Ovary (tissue), 9 donors: Measurements from ENCODE around the gene GPR132. TPM values are rescaled to one million over a fixed set of nuclear protein-coding genes. Genes with fewer than 3 reads are reported as not detected.

Source experiments
- DNase-seq, 5 donors: peaks; one replicate each; pipeline ENCODE4 v3.0.0-alpha.2; 2019 to 2020
- H3K27ac ChIP-seq, 2 donors: fragments of 200-600 bp; one replicate each; pipeline versions ENCODE4 v1.5.1 to v1.8.0; 2019 to 2022
- H3K27me3 ChIP-seq: fragments of 200-600 bp; one replicate; pipeline ENCODE4 v1.8.0; 2022
- H3K36me3 ChIP-seq: fragments of 200-600 bp; sonication (generic); one replicate; pipeline ENCODE4 v1.5.1; 2019
- H3K4me1 ChIP-seq: one replicate; pipeline ENCODE4 v1.8.1; 2013; ENCODE audit warnings: mild to moderate bottlenecking, moderate library complexity; ENCODE audit not compliant: insufficient read depth
- H3K4me3 ChIP-seq: fragments of 200-600 bp; sonication (generic); one replicate; pipeline ENCODE4 v1.5.1; 2017
- H3K9me3 ChIP-seq, 2 donors: fragments of 200-600 bp in 1 of 2; sonication (generic) in 1 of 2; one replicate each; pipeline versions ENCODE4 v1.5.1 to v1.8.1; 2013 to 2019; ENCODE audit warnings: mild to moderate bottlenecking in 1 of 2, moderate library complexity in 1 of 2
- EP300 ChIP-seq: sonication (generic); formaldehyde crosslinking; IDR thresholded peaks from one replicate; pipeline ENCODE4 v1.6.1; 2017; ENCODE audit warnings: antibody characterized with exemption
- POLR2A ChIP-seq: fragments of 450-650 bp; IDR thresholded peaks from one replicate; pipeline ENCODE4 v1.6.1; 2017; ENCODE audit warnings: antibody characterized with exemption, mild to moderate bottlenecking, moderate library complexity
- WGBS, 3 donors: extraction: QIAGEN DNeasy Blood & Tissue Kit in 1 of 3; methylation state at CpG; one replicate each; pipeline versions ENCODE4 v1.1.5 to v1.1.7; 2013 to 2017; 5-methylcytosine and 5-hydroxymethylcytosine counted together
- intact Hi-C, 4 donors: fragments of 100-400 bp; cut with DNase I; formaldehyde crosslinking; loops; one replicate each; pipeline versions ENCODE4 v1.11.0 to v1.15.1; 2022 to 2023
- polyA plus RNA-seq, 2 donors: library from polyadenylated mRNA; stranded (reverse); fragments of 200-250 nt in 1 of 2; fragments of 350-450 nt in 1 of 2; fragmentation: Illumina TruSeq in 1 of 2; extraction: RNeasy Lipid Tissue Mini Kit (QIAGEN cat#74804) in 1 of 2; gene quantifications; one replicate each; pipeline ENCODE4 v1.2.3, GENCODE V29; 2013 to 2014
- total RNA-seq, 7 donors: library from RNA; depleted of rRNA in 2 of 7; stranded (reverse); fragments of >200 nt in 2 of 7; fragmentation: NEBNext Ultra II Directional in 3 of 7; extraction: Animal tissue kit (Norgen Biotek cat#: 25700) in 3 of 7; gene quantifications; one replicate each; pipeline versions ENCODE4 v1.1.0 to v1.2.4, GENCODE V29; 2016 to 2023
- TF ChIP-seq, protein P1 (sequence below), 3 donors: fragments of 450-650 bp in 2 of 3; fragments of 200-600 bp in 1 of 3; IDR thresholded peaks; one replicate each; pipeline versions ENCODE4 v1.5.1 to v1.8.0; 2016 to 2022; ENCODE audit warnings: antibody characterized with exemption in 3 of 3, mild to moderate bottlenecking in 1 of 3
- donor health status: DM: no; HTN: no; CAD: no; lungs with moderate emphysema.
- donor health status: DM: no; HTN: no; CAD: no.
- donor health status: Bipolar disorder and iron deficiency.
- donor health status: DM: yes; HTN: yes; CAD: no.
- donor health status: DM: no; HTN: no; CAD: no.
- donor health status: DM: yes; HTN: yes; CAD: no.

Gene GPR132
- total and polyA plus RNA-seq, 9 donors: 0.27 to 2.0 (median 0.73) TPM

DNA sequence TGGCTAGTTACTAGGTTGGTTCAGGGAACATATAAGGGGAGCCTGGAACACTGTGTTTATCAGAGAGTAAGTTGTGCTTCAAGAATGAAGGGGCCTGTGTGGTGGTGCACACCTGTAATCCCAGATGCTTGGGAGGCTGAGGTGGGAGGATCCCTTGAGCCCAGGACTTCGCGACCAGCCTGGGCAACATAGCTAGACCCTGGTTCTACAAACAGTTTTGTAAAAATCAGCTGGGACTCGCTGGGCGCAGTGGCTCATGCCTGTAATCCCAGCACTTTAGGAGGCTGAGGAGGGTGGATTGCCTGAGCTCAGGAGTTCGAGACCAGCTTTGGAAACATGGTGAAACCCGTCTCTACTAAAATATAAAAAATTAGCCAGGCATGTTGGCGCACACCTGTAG lies 42.1 kb upstream of the GPR132 start:
- DNase-seq: no peak
- 88 to 91% (median 91%) methylated on average over 7 of the region's 7 CpGs for WGBS, 3 donors
- Histone ChIP-seq H3K4me3 (no peak overlapping the region), H3K27ac (no peak overlapping the region), H3K9me3 (no peaks in the 10 kb centered on the region), H3K4me1 (no peaks in the 10 kb centered on the region), H3K27me3 (no peaks in the 10 kb centered on the region), H3K36me3 (no peaks in the 10 kb centered on the region)
- intact Hi-C loops: no loop called here
- TF ChIP-seq POLR2A (no peak), EP300 (no peak)
- TF ChIP-seq, protein P1, sequence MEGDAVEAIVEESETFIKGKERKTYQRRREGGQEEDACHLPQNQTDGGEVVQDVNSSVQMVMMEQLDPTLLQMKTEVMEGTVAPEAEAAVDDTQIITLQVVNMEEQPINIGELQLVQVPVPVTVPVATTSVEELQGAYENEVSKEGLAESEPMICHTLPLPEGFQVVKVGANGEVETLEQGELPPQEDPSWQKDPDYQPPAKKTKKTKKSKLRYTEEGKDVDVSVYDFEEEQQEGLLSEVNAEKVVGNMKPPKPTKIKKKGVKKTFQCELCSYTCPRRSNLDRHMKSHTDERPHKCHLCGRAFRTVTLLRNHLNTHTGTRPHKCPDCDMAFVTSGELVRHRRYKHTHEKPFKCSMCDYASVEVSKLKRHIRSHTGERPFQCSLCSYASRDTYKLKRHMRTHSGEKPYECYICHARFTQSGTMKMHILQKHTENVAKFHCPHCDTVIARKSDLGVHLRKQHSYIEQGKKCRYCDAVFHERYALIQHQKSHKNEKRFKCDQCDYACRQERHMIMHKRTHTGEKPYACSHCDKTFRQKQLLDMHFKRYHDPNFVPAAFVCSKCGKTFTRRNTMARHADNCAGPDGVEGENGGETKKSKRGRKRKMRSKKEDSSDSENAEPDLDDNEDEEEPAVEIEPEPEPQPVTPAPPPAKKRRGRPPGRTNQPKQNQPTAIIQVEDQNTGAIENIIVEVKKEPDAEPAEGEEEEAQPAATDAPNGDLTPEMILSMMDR (IDR thresholded peaks at IDR 0.05): no peak

DNA sequence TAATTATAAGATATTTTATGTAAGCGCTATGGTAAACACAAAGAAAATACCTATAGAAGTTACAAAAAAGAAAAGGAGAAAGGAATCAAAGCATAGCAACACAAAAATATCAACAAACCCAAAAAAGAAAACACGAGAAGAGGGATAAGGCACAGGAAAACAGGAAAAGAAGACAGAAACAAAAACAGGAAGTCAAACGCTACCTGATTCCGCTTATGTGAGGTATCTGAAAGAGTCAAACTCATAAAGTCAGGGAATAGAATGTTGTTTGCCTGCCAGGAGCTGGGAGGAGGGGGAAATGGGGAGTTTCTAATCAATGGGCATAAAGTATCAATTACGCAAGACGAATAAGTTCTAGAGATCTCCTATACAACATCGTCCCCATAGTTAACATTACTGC lies 39.9 kb upstream of the GPR132 start:
- H3K27me3 ChIP-seq: no peaks in the 10 kb centered on the region
- H3K4me1 ChIP-seq: no peaks in the 10 kb centered on the region
- no peaks in the 10 kb centered on the region for H3K36me3 ChIP-seq
- H3K9me3 ChIP-seq: no peaks in the 10 kb centered on the region
- H3K4me3 ChIP-seq: no peak overlapping the region
- no peak overlapping the region for H3K27ac ChIP-seq
- TF ChIP-seq, protein P1 (IDR thresholded peaks at IDR 0.05): no peak
- TF ChIP-seq POLR2A: no peak
- TF ChIP-seq EP300: no peak
- DNase-seq: no peak
- intact Hi-C loops: no loop called here
- WGBS, 3 donors: 66 to 72% (median 67%) methylated on average over 7 of the region's 7 CpGs

DNA sequence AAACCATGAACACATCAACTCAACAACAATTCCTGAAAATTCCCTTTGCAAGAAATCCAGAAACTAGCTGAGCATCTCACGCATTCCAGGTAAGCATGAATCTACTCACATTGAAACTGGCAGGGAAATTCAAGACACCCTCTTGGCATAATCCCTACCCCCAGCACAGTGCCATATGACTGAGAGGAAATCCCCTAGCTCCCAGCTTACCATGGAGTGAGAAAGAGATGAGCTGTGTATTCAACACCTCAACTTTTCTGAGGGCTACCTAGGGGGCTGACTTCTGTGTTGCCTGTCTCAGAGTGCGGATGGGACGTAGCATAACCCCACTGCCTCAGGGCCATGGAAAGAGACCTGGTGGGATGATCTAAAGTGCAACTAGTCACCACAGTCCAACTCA lies 37.7 kb upstream of the GPR132 start:
- WGBS, 3 donors: 91 to 100% (median 94%) methylated on average over 3 of the region's 3 CpGs
- no peaks in the 10 kb centered on the region for H3K9me3 ChIP-seq
- H3K36me3 ChIP-seq: no peaks in the 10 kb centered on the region
- TF ChIP-seq, protein P1 (IDR thresholded peaks at IDR 0.05): no peak
- TF ChIP-seq POLR2A (no peak), EP300 (no peak)
- DNase-seq: no peak
- H3K27me3 ChIP-seq: no peaks in the 10 kb centered on the region
- no peak overlapping the region for H3K4me3 ChIP-seq
- intact Hi-C loops: no loop called here
- no peak overlapping the region for H3K27ac ChIP-seq
- H3K4me1 ChIP-seq: no peaks in the 10 kb centered on the region

DNA sequence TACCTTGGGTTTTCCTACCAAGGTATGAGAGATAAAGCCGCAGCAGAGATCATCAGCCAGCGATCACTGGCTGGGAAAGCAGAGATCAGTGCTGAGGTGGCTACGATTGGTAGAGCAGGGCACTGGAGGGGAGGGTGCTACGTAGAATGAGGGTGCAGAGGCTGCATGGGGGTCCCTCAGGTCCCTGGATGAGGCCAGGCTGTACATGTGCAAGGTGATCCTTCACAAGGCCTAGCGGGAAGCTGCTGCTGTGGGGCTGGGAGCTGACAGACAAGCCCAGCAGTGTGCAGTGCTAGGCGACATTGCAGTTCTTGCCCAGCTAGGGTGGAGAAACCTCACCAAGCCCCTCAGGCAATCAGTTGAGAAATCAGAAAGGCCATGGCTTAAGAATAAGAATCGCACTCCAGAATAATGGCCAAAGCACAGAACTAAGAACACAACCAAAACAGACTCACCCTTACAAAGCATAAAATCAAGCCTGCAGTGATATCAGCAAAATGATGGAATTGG lies 37.2 kb upstream of the GPR132 start:
- H3K36me3 ChIP-seq: no peaks in the 10 kb centered on the region
- TF ChIP-seq POLR2A (no peak), EP300 (no peak)
- TF ChIP-seq, protein P1 (IDR thresholded peaks at IDR 0.05): no peak
- no peak overlapping the region for H3K27ac ChIP-seq
- H3K27me3 ChIP-seq: no peaks in the 10 kb centered on the region
- H3K4me1 ChIP-seq: no peaks in the 10 kb centered on the region
- H3K4me3 ChIP-seq: no peak overlapping the region
- intact Hi-C loops: no loop called here
- 89 to 90% (median 89%) methylated on average over 7 of the region's 7 CpGs for WGBS, 3 donors
- no peaks in the 10 kb centered on the region for H3K9me3 ChIP-seq
- DNase-seq: no peak
